Keratinocyte (primary cell): Measurements from ENCODE around the gene PIEZO1.

Experiments
- EZH2 ChIP-seq: IDR thresholded peaks from one replicate; pipeline ENCODE4 v1.6.1; 2012; ENCODE audit warnings: inconsistent platforms, mild to moderate bottlenecking, low read length, moderate library complexity
- TF ChIP-seq, protein P1 (sequence below), 3 experiments: IDR thresholded peaks in 1 of 3; conservative IDR thresholded peaks in 1 of 3; optimal IDR thresholded peaks in 1 of 3; 2 replicates in 2 of 3; 3 replicates in 1 of 3; pipeline versions ENCODE3 to v1.5.1; 2011; ENCODE audit warnings: low read length in 3 of 3, mild to moderate bottlenecking in 3 of 3, moderate library complexity in 2 of 3, control low read depth in 1 of 3, inconsistent platforms in 1 of 3; ENCODE audit not compliant: insufficient read depth in 2 of 3; ENCODE audit errors: extremely low read depth in 1 of 3

DNA sequence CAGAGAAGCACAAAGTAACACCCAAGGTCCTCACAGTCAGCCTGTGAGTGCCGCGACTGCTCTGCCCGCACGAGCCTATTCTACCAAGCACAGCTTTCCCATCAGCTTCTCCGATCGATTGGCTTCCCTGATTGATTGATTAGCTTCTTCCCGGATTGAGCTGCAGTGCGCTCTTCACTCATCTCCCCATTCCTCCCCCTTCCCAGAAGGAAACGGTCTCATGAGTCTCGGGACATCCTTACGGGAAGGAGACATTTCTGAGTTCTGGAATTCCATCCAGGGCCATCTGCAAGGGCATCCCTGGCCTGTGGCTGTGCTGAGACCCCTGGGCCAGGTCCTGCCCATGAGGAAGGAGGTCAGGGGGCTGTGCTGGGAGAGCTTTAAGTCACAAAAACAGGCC is 18.0 kb downstream of the PIEZO1 start:
- TF ChIP-seq, protein P1, sequence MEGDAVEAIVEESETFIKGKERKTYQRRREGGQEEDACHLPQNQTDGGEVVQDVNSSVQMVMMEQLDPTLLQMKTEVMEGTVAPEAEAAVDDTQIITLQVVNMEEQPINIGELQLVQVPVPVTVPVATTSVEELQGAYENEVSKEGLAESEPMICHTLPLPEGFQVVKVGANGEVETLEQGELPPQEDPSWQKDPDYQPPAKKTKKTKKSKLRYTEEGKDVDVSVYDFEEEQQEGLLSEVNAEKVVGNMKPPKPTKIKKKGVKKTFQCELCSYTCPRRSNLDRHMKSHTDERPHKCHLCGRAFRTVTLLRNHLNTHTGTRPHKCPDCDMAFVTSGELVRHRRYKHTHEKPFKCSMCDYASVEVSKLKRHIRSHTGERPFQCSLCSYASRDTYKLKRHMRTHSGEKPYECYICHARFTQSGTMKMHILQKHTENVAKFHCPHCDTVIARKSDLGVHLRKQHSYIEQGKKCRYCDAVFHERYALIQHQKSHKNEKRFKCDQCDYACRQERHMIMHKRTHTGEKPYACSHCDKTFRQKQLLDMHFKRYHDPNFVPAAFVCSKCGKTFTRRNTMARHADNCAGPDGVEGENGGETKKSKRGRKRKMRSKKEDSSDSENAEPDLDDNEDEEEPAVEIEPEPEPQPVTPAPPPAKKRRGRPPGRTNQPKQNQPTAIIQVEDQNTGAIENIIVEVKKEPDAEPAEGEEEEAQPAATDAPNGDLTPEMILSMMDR (optimal IDR thresholded peaks at IDR 0.05 in 1 of 3, IDR thresholded peaks at IDR 0.05 in 1 of 3, conservative IDR thresholded peaks at IDR 0.05 in 1 of 3; ENCODE audit: extremely low read depth in 1 of 3, insufficient read depth in 2 of 3, low read length in 3 of 3): no peak
- no peak for TF ChIP-seq EZH2
